Adrenal gland (tissue), 12 donors: ENCODE results near the gene BRSK1. TPM values are rescaled to one million over a fixed set of nuclear protein-coding genes. Genes with fewer than 3 reads are reported as not detected.

Experiments used
- DNase-seq, 7 donors: peaks; one replicate each; pipeline ENCODE4 v3.0.0-alpha.2; 2019 to 2020
- H3K27ac ChIP-seq, 5 donors: fragments of 200-600 bp; sonication (generic) in 4 of 5; 1 replicate in 3 of 5; 2 replicates in 2 of 5; pipeline versions ENCODE4 v1.5.1 to v1.8.0; 2016 to 2020; ENCODE audit warnings: mild to moderate bottlenecking in 1 of 5
- H3K27me3 ChIP-seq: fragments of 200-600 bp; 2 replicates; pipeline ENCODE4 v1.8.0; 2021
- H3K36me3 ChIP-seq, 2 donors: fragments of 200-600 bp; replicated peaks in 1 of 2; 1 replicate in 1 of 2; 2 replicates in 1 of 2; pipeline versions ENCODE4 v1.5.1 to v1.8.0; 2018 to 2022
- H3K4me1 ChIP-seq, 2 donors: fragments of 200-600 bp; replicated peaks in 1 of 2; 1 replicate in 1 of 2; 2 replicates in 1 of 2; pipeline versions ENCODE4 v1.5.1 to v1.8.0; 2018 to 2021
- H3K4me3 ChIP-seq, 4 donors: fragments of 200-600 bp; sonication (generic) in 3 of 4; one replicate each; pipeline ENCODE4 v1.5.1; 2016 to 2018
- H3K9me3 ChIP-seq, 3 donors: fragments of 200-600 bp; sonication (generic) in 1 of 3; replicated peaks in 1 of 3; 1 replicate in 2 of 3; 2 replicates in 1 of 3; pipeline versions ENCODE4 v1.5.1 to v1.8.0; 2016 to 2021
- CTCF ChIP-seq, 6 experiments: fragments of 450-650 bp in 4 of 6; fragments of 200-600 bp in 2 of 6; sonication (generic) in 1 of 6; IDR thresholded peaks; 1 replicate in 5 of 6; 2 replicates in 1 of 6; pipeline versions ENCODE4 v1.5.1 to v1.8.0; 2016 to 2021; ENCODE audit warnings: antibody characterized with exemption in 6 of 6, mild to moderate bottlenecking in 2 of 6, moderate library complexity in 1 of 6
- POLR2A ChIP-seq, 2 donors: fragments of 450-650 bp; IDR thresholded peaks; one replicate each; pipeline ENCODE4 v1.6.1; 2017; ENCODE audit warnings: antibody characterized with exemption in 2 of 2, mild to moderate bottlenecking in 2 of 2, moderate library complexity in 1 of 2
- WGBS, 4 donors: extraction: QIAGEN DNeasy Blood & Tissue Kit in 2 of 4; methylation state at CpG; one replicate each; pipeline versions ENCODE4 v1.1.5 to v1.1.7; 2013 to 2017; 5-methylcytosine and 5-hydroxymethylcytosine counted together
- intact Hi-C, 2 donors: fragments of 100-400 bp; cut with DNase I; formaldehyde crosslinking; loops; one replicate each; pipeline versions ENCODE4 v1.14.1 to v1.15.0; 2022 to 2023
- polyA plus RNA-seq, 3 donors: library from polyadenylated mRNA; stranded (reverse); fragments of 200-250 nt in 2 of 3; fragments of 350-450 nt in 1 of 3; fragmentation: Illumina TruSeq in 1 of 3; extraction: RNeasy Lipid Tissue Mini Kit (QIAGEN cat#74804) in 1 of 3; gene quantifications; one replicate each; pipeline ENCODE4 v1.2.3, GENCODE V29; 2013 to 2014
- total RNA-seq, 9 donors: library from RNA; depleted of rRNA in 4 of 9; stranded (reverse); fragments of >200 nt in 4 of 9; fragments of 120-200 nt in 1 of 9; fragmentation: NEBNext Ultra II Directional in 1 of 9; extraction: Animal tissue kit (Norgen Biotek cat#: 25700) in 1 of 9; gene quantifications; one replicate each; pipeline versions ENCODE4 v1.1.0 to v1.2.4, GENCODE V29; 2013 to 2023
- donor health status: healthy with polysubstance abuse.
- donor health status: Bipolar disorder and iron deficiency.
- donor health status: DM: yes; HTN: yes; CAD: no.
- donor health status: DM: no; HTN: no; CAD: no.
- donor health status: DM: no; HTN: no; CAD: no.
- donor health status: DM: yes; HTN: yes; CAD: no.

The BRSK1 gene
- total and polyA plus RNA-seq, 12 donors, result 2.0 to 64.3 (median 13.6) TPM

DNA sequence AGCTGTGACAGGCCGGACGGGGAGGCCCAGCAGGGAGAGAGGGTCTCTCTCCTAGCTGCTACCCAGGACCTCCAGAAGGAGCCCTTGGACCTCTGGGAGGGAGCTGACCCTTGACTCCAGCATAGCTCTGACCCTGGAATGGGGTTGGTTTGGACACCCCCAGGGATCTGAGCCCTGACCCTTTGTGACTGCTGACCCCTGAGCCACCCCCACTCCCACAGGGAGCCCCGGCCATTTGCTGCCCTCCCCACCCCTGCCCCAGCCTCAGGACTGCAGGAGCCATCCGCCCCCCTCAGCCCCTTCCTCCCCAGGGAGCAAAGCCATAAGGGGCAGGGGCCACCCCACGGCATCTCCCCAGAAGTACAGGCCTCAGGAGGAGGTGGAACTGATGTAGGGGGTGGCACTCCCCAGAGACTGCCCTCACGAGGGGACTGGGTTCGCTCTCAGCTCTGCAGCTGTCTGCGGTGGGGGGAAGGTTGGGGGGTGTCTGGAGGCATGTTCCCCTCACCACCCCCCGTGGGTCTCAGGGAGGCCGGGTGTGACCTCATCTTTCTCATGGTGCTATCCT, 63.7 kb downstream of the BRSK1 start:
- 30 to 87% (median 85%) methylated on average over 2 to 10 of the region's 10 CpGs for WGBS, 4 donors
- H3K4me1 ChIP-seq, result no peaks in the 10 kb centered on the region
- no peak for DNase-seq
- intact Hi-C loops, result no loop called here
- H3K9me3 ChIP-seq, result no peaks in the 10 kb centered on the region
- H3K4me3 ChIP-seq, result no peak overlapping the region
- no peak for TF ChIP-seq POLR2A (IDR thresholded peaks at IDR 0.05)
- TF ChIP-seq CTCF (IDR thresholded peaks at IDR 0.05), result no peak
- H3K27me3 ChIP-seq, result peaks cover 15% of the 10 kb centered on the region
- H3K27ac ChIP-seq, result no peak overlapping the region
- peaks cover 0 to 14% of the 10 kb centered on the region in 2 donors for H3K36me3 ChIP-seq

DNA sequence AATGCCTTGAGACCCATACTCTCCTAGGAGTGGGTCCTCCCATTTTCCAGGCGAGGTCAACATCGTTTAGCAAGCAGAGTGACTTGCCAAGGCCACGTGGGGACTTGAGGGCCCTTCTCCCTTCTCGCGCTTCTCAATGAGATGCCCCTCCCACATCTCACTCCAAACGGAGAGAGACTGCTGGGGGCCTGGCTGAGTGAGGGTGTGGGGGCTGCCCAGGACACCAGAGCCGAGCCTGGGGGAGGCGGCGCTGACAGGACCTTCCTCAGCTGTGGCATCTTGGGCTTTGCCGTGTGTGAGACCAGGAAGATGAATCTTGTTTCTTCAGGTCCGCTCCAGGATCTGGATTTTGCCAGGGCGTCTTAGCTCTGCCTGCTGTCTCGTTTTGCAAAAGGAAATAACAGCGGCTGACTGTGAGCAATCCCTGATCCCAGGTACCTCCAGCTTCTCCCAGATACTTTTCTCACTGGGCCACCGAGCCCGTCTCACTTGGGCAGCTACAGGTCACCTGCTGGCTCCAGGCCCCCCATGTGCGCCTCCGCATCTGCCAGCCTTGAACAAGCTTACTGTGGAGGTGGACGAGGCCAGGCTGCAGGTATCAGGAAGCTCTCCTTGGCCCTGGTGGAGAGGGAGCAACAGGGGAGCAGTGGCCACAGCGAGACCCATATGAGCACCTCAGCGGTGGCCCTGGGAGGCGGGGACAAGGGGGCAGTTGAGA, 64.7 kb downstream of the BRSK1 start:
- DNase-seq, result no peak
- Histone ChIP-seq H3K27ac (no peak overlapping the region), H3K4me3 (no peak overlapping the region), H3K9me3 (no peaks in the 10 kb centered on the region), H3K4me1 (peaks cover 3 to 4% of the 10 kb centered on the region in 2 donors), H3K27me3 (peaks cover 18% of the 10 kb centered on the region), H3K36me3 (peaks cover 0 to 5% of the 10 kb centered on the region in 2 donors)
- 78 to 86% (median 82%) methylated on average over 16 to 22 of the region's 22 CpGs for WGBS, 4 donors
- intact Hi-C loops, result no loop called here
- TF ChIP-seq POLR2A (IDR thresholded peaks at IDR 0.05), result no peak
- TF ChIP-seq CTCF (IDR thresholded peaks at IDR 0.05), result no peak

DNA sequence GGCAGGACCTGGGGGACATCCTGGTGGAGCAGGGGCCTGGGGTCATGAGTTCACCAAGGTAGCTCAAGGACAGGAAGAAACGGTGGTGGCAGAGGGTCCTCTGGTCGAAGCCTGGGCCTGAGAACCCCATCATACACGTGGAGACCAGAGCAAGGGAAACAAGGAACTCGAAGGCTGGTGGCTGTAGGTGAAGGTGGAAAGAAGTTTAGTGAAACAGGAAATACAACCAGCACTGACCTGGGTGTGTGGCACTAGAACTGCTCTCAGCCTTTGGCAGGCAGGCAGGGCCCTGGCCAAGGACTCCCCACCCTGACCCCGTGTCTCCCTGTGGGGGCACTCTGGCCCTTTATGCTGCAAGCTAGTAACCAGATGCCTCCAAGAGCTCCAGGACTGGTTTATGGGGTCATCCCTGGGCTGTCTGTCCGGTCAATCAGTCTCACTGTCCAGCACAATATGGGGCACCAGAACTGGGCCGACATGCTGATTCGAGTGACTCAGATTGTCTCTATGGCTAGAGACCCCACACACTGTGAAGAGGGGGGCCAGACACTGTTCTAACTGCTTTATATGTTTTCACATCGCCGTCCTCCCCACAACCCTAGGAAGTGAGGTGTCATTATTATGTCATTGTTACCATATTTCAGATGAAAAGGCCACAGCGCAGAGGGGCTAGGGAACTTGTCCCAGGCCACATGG, 67.0 kb downstream of the BRSK1 start:
- H3K4me1 ChIP-seq, result peaks cover 12 to 15% of the 10 kb centered on the region in 2 donors
- TF ChIP-seq POLR2A (IDR thresholded peaks at IDR 0.05) (no peak), CTCF (IDR thresholded peaks at IDR 0.05) (no peak)
- intact Hi-C loops, result no loop called here
- WGBS, 4 donors, result 60 to 75% (median 73%) methylated on average over 10 to 11 of the region's 11 CpGs
- H3K27ac ChIP-seq, result no peak overlapping the region
- H3K27me3 ChIP-seq, result peaks cover 18% of the 10 kb centered on the region
- no peak for DNase-seq
- no peaks in the 10 kb centered on the region for H3K9me3 ChIP-seq
- no peaks in the 10 kb centered on the region for H3K36me3 ChIP-seq
- H3K4me3 ChIP-seq, result no peak overlapping the region

GRCh38 chr19:55352040-55352439, 68.2 kb downstream of the BRSK1 start:
- DNase-seq, result no peak
- intact Hi-C loops, result no loop called here
- no peak for TF ChIP-seq POLR2A (IDR thresholded peaks at IDR 0.05)
- TF ChIP-seq CTCF (IDR thresholded peaks at IDR 0.05), result no peak
- Histone ChIP-seq H3K4me1 (peaks cover 12 to 15% of the 10 kb centered on the region in 2 donors), H3K27me3 (peaks cover 18% of the 10 kb centered on the region), H3K9me3 (no peaks in the 10 kb centered on the region), H3K36me3 (no peaks in the 10 kb centered on the region), H3K27ac (no peak overlapping the region), H3K4me3 (no peak overlapping the region)
- 69 to 82% (median 71%) methylated on average over 3 to 6 of the region's 6 CpGs for WGBS, 4 donors
